GM13977 (cell line): ENCODE data around the gene SGO2.

Experiments used
- DNase-seq: peaks from one replicate; pipeline ENCODE4 v3.0.0; 2012; ENCODE audit warnings: low spot score
- CTCF ChIP-seq: IDR thresholded peaks from 2 replicates; pipeline ENCODE4 v1.5.1; 2012; ENCODE audit warnings: mild to moderate bottlenecking, control low read depth; ENCODE audit not compliant: insufficient read depth; ENCODE audit errors: extremely low read depth, missing control alignments
- in situ Hi-C: fragments of 300-500 bp; cut with MboI; formaldehyde crosslinking; loops from one replicate; pipeline ENCODE4 v1.12.0; 2022; ENCODE audit warnings: low sequenced_read_pairs, low pct_unique_long_range_greater_than_20kb, mixed read lengths, inconsistent platforms; ENCODE audit not compliant: unreplicated experiment

Gene SGO2

GRCh38 chr2:200525882-200526651, at the start of gene SGO2:
TSS of gene SGO2 (plus strand) at chr2:200526207. CDS start at chr2:200532976, 6,769 bp downstream.
- no peak for TF ChIP-seq CTCF
- peak; percentile 94 for DNase-seq
- in situ Hi-C loops, result no loop called here

GRCh38 chr2:200476836-200477235, 49.2 kb upstream of the SGO2 start:
- no peak for DNase-seq
- no peak for TF ChIP-seq CTCF
- in situ Hi-C loops, result no loop called here

GRCh38 chr2:200477667-200478131, 48.3 kb upstream of the SGO2 start:
- TF ChIP-seq CTCF, result no peak
- no peak for DNase-seq
- in situ Hi-C loops, result no loop called here

- no peak for DNase-seq
- in situ Hi-C loops, result no loop called here
- no peak for TF ChIP-seq CTCF
Observed at GRCh38 chr2:200479692-200480265, 46.2 kb upstream of the SGO2 start.

GRCh38 chr2:200482194-200482593, 43.8 kb upstream of the SGO2 start:
- TF ChIP-seq CTCF, result no peak
- in situ Hi-C loops, result no loop called here
- DNase-seq, result peak; percentile 34

GRCh38 chr2:200483729-200484198, 42.2 kb upstream of the SGO2 start:
- in situ Hi-C loops, result no loop called here
- peak; percentile 47 for DNase-seq

More at GRCh38 chr2:200483729-200484198, 42.2 kb upstream of the SGO2 start:
- TF ChIP-seq CTCF, result peak; percentile 70
